Measurements from ENCODE around the gene TMEM185A. TPM values are rescaled to one million over a fixed set of nuclear protein-coding genes. Genes with fewer than 3 reads are reported as not detected.
"Not testable (repeated sequence)": the region's sequence is repeated elsewhere in the genome, so short reads cannot be mapped to it uniquely, and the experiment has no call there.

TMEM185A gene
- total RNA-seq (2014; rRNA removed; shearing (Covaris generic); ENCODE audit: low replicate concordance), result 11.5 and 34.2 TPM in 2 replicates

- Histone ChIP-seq H3K27ac (ENCODE audit: low read length) (no peak within 1 kb of the TSS), H3K4me2 (ENCODE audit: low read depth, low read length, poor library complexity, severe bottlenecking) (peak within 1 kb of the TSS; percentile 73), H3K9ac (ENCODE audit: low read length) (peak within 1 kb of the TSS; percentile 79), H3K79me2 (ENCODE audit: low read length) (no peaks in the 10 kb centered on the region), H3K36me3 (ENCODE audit: insufficient read depth, low read length) (no peaks in the 10 kb centered on the region), H2AFZ (ENCODE audit: low read length) (peak within 1 kb of the TSS; percentile 67; the same call in 1 of the 2 replicates), H3K9me2 (replicated peaks; ENCODE audit: insufficient read depth, low read length) (no peaks in the 10 kb centered on the region), H4K20me1 (ENCODE audit: insufficient read depth, low read depth, low read length) (peaks cover 10% of the 10 kb centered on the region; the same call in 1 of the 2 replicates), H3K4me1 (ENCODE audit: low read length) (peaks cover 13% of the 10 kb centered on the region), H3K9me3 (ENCODE audit: low read length) (no peaks in the 10 kb centered on the region), H3K27me3 (ENCODE audit: low read length) (no peaks in the 10 kb centered on the region), H3K4me3 (ENCODE audit: low read length) (peak within 1 kb of the TSS; percentile 76)
- peak; percentile 88 for DNase-seq
These were observed at the start of gene TMEM185A for GRCh38 chrX:149631234-149632165. TSS of gene TMEM185A (minus strand) at chrX:149631792. CDS start at chrX:149631580, 212 bp downstream.

DNA sequence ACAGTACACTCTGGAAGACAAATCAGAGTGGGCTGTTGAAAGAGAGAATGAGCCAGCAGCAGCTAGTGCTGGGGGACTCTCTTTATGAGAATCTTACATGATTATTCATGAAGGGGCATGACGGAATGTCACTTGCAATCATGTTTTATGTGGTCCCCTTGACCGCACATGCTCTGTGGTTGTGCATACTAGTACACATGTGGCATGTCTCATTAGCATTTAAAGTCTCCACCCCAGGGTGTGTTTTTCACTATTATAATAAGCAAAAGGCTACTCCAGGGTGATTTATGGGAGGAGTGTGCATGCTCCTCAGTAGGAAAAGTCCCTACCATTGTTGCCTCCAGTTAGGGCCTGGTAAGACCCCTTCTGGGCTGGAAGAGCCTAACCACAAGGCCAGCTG is 49.6 kb upstream of the TMEM185A start:
- H3K9ac ChIP-seq (ENCODE audit: low read length), result no peak overlapping the region
- no peak for DNase-seq
- no peaks in the 10 kb centered on the region for H4K20me1 ChIP-seq (ENCODE audit: insufficient read depth, low read depth, low read length)
- no peaks in the 10 kb centered on the region for H3K9me2 ChIP-seq (replicated peaks; ENCODE audit: insufficient read depth, low read length)
- H3K27me3 ChIP-seq (ENCODE audit: low read length), result no peaks in the 10 kb centered on the region; the same call in 1 of the 2 replicates
- H2AFZ ChIP-seq (ENCODE audit: low read length), result no peak overlapping the region
- H3K79me2 ChIP-seq (ENCODE audit: low read length), result no peaks in the 10 kb centered on the region
- H3K4me1 ChIP-seq (ENCODE audit: low read length), result no peaks in the 10 kb centered on the region
- H3K27ac ChIP-seq (ENCODE audit: low read length), result no peak overlapping the region
- H3K4me2 ChIP-seq (ENCODE audit: low read depth, low read length, poor library complexity, severe bottlenecking), result no peak overlapping the region
- no peaks in the 10 kb centered on the region for H3K9me3 ChIP-seq (ENCODE audit: low read length)
- no peak overlapping the region for H3K4me3 ChIP-seq (ENCODE audit: low read length)
- no peaks in the 10 kb centered on the region for H3K36me3 ChIP-seq (ENCODE audit: insufficient read depth, low read length)

DNA sequence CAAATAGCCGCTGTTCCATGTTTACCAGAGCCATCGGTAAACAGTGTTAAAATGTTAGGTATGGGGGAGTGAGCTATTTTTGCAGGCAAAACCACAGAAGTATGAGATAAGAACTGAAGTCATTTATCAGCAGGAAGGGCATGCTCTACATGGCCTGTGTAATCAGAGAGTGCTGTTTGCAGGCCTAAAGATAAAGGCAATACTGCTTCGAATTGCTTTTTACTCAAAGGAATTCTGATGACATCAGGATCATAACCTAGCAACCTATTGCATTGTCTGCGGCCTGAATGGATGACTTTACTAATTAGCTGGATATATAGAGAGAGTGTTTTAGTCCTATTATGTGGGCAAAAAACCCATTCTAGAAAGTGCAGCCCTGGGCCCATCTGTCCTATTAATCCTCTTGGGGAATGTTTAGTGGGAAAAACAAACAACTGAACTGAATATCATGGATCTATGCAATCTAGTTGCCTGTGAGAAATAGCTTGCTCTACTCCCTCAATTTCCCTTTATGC is 47.6 kb upstream of the TMEM185A start:
- not testable (repeated sequence) for H3K9me3 ChIP-seq (ENCODE audit: low read length); H3K4me2 ChIP-seq (ENCODE audit: low read depth, low read length, poor library complexity, severe bottlenecking); H3K9me2 ChIP-seq (replicated peaks; ENCODE audit: insufficient read depth, low read length); H3K4me1 ChIP-seq (ENCODE audit: low read length); H2AFZ ChIP-seq (ENCODE audit: low read length); H4K20me1 ChIP-seq (ENCODE audit: insufficient read depth, low read depth, low read length); DNase-seq; H3K36me3 ChIP-seq (ENCODE audit: insufficient read depth, low read length); H3K4me3 ChIP-seq (ENCODE audit: low read length); H3K9ac ChIP-seq (ENCODE audit: low read length); H3K27me3 ChIP-seq (ENCODE audit: low read length); H3K27ac ChIP-seq (ENCODE audit: low read length); H3K79me2 ChIP-seq (ENCODE audit: low read length)

DNA sequence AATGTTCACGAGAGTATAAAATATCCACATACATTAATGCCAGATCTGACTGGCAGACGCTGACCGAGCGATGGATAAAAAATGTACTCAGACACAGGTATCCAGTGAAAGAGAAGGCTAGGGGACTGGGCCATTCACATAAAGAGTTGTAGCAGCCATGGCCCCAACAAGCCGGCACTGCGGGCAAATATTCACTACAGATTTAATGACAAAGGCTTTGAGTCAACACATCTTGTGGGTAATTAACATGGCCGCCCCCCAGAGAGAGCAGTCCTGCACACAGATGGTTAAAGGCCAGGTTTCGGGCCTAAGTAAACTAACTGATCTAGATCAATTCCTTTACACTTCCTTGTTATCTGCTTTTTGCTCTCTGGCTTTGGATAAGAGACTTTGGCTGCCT is 44.0 kb upstream of the TMEM185A start:
- H3K9ac ChIP-seq (ENCODE audit: low read length); H3K36me3 ChIP-seq (ENCODE audit: insufficient read depth, low read length); DNase-seq; H3K4me1 ChIP-seq (ENCODE audit: low read length); H3K27me3 ChIP-seq (ENCODE audit: low read length); H4K20me1 ChIP-seq (ENCODE audit: insufficient read depth, low read depth, low read length); H2AFZ ChIP-seq (ENCODE audit: low read length); H3K79me2 ChIP-seq (ENCODE audit: low read length); H3K4me3 ChIP-seq (ENCODE audit: low read length); H3K9me3 ChIP-seq (ENCODE audit: low read length); H3K27ac ChIP-seq (ENCODE audit: low read length); H3K4me2 ChIP-seq (ENCODE audit: low read depth, low read length, poor library complexity, severe bottlenecking); H3K9me2 ChIP-seq (replicated peaks; ENCODE audit: insufficient read depth, low read length): not testable (repeated sequence)

- H3K27ac ChIP-seq (ENCODE audit: low read length); H3K4me3 ChIP-seq (ENCODE audit: low read length); H3K9me3 ChIP-seq (ENCODE audit: low read length); H3K9ac ChIP-seq (ENCODE audit: low read length); H2AFZ ChIP-seq (ENCODE audit: low read length); DNase-seq; H3K79me2 ChIP-seq (ENCODE audit: low read length); H3K27me3 ChIP-seq (ENCODE audit: low read length); H4K20me1 ChIP-seq (ENCODE audit: insufficient read depth, low read depth, low read length); H3K9me2 ChIP-seq (replicated peaks; ENCODE audit: insufficient read depth, low read length); H3K36me3 ChIP-seq (ENCODE audit: insufficient read depth, low read length); H3K4me2 ChIP-seq (ENCODE audit: low read depth, low read length, poor library complexity, severe bottlenecking); H3K4me1 ChIP-seq (ENCODE audit: low read length): not testable (repeated sequence)
These were observed 43.5 kb upstream of the TMEM185A start for GRCh38 chrX:149675088-149675487.

- H3K4me3 ChIP-seq (ENCODE audit: low read length); H3K27ac ChIP-seq (ENCODE audit: low read length); H3K27me3 ChIP-seq (ENCODE audit: low read length); H3K4me1 ChIP-seq (ENCODE audit: low read length); DNase-seq; H3K4me2 ChIP-seq (ENCODE audit: low read depth, low read length, poor library complexity, severe bottlenecking); H2AFZ ChIP-seq (ENCODE audit: low read length); H3K9me2 ChIP-seq (replicated peaks; ENCODE audit: insufficient read depth, low read length); H3K9me3 ChIP-seq (ENCODE audit: low read length); H3K36me3 ChIP-seq (ENCODE audit: insufficient read depth, low read length); H3K79me2 ChIP-seq (ENCODE audit: low read length); H3K9ac ChIP-seq (ENCODE audit: low read length); H4K20me1 ChIP-seq (ENCODE audit: insufficient read depth, low read depth, low read length): not testable (repeated sequence)
These were observed 29.0 kb upstream of the TMEM185A start for GRCh38 chrX:149660613-149661012.

- H3K4me3 ChIP-seq (ENCODE audit: low read length); H3K9ac ChIP-seq (ENCODE audit: low read length); H4K20me1 ChIP-seq (ENCODE audit: insufficient read depth, low read depth, low read length); H2AFZ ChIP-seq (ENCODE audit: low read length); H3K4me1 ChIP-seq (ENCODE audit: low read length); H3K79me2 ChIP-seq (ENCODE audit: low read length); H3K9me2 ChIP-seq (replicated peaks; ENCODE audit: insufficient read depth, low read length); H3K4me2 ChIP-seq (ENCODE audit: low read depth, low read length, poor library complexity, severe bottlenecking); DNase-seq; H3K9me3 ChIP-seq (ENCODE audit: low read length); H3K36me3 ChIP-seq (ENCODE audit: insufficient read depth, low read length); H3K27ac ChIP-seq (ENCODE audit: low read length); H3K27me3 ChIP-seq (ENCODE audit: low read length): not testable (repeated sequence)
These were observed 24.8 kb upstream of the TMEM185A start for GRCh38 chrX:149656260-149656884.

DNA sequence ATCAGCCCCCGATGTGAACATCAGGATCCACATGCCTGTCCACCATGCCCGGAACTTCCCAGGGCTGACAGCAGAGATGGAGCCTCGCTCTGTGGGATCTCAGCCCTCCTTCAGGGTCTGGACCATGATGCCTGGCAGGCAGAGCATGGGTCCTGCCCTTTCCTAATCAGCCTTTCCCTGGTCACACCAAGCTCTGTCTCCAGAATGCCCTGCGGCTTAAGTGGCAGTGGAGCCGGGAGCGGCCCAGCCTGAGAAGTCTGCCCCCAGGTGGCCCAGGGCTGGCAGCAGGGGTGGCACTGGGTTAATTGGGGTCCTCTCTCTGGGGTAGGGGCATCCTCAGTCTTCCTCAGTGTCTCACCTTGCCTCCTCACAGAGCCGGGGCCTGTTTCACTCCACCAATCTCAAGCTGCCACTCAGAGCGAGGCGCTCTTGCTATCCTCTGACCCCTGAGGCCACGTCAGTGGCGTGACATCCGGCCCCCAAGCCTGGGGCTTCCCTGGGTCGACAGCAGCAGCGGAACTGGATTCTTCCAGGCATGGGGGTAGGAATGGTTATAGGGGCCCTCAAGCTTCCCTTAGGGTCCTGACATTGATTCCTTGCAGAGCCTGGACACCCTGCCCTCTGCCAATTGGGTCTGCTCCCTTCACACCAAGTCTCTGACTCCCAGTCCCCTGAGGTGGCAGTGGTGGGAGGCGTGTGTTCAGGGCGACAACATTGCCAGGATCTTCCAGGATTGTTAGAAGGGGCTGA is 20.8 kb upstream of the TMEM185A start:
- no peaks in the 10 kb centered on the region for H3K9me2 ChIP-seq (replicated peaks; ENCODE audit: insufficient read depth, low read length)
- no peaks in the 10 kb centered on the region for H3K36me3 ChIP-seq (ENCODE audit: insufficient read depth, low read length)
- H3K4me1 ChIP-seq (ENCODE audit: low read length), result peaks cover 3% of the 10 kb centered on the region; the same call in 1 of the 2 replicates
- H3K27ac ChIP-seq (ENCODE audit: low read length), result no peak overlapping the region
- no peak overlapping the region for H3K4me3 ChIP-seq (ENCODE audit: low read length)
- H3K4me2 ChIP-seq (ENCODE audit: low read depth, low read length, poor library complexity, severe bottlenecking), result no peak overlapping the region
- no peak overlapping the region for H2AFZ ChIP-seq (ENCODE audit: low read length)
- no peaks in the 10 kb centered on the region for H3K9me3 ChIP-seq (ENCODE audit: low read length)
- no peak overlapping the region for H3K9ac ChIP-seq (ENCODE audit: low read length)
- H3K79me2 ChIP-seq (ENCODE audit: low read length), result no peaks in the 10 kb centered on the region
- H3K27me3 ChIP-seq (ENCODE audit: low read length), result no peaks in the 10 kb centered on the region
- no peaks in the 10 kb centered on the region for H4K20me1 ChIP-seq (ENCODE audit: insufficient read depth, low read depth, low read length)
- DNase-seq, result no peak

Data from Karpas-422 (cell line).